GM12872 (cell line): Measurements from ENCODE around the gene CFAP45.

Experiments
- CTCF ChIP-seq: IDR thresholded peaks from 3 replicates; pipeline ENCODE4 v1.5.1; 2011; ENCODE audit warnings: low read depth, mild to moderate bottlenecking, low read length, moderate library complexity; ENCODE audit not compliant: insufficient read depth

CFAP45 gene

GRCh38 chr1:159900086-159900680, at the start of gene CFAP45:
Gene CFAP45, minus strand, starts transcription at chr1:159900165. Its CDS starts 67 bp downstream, at chr1:159900098.
- TF ChIP-seq CTCF, result no peak

- no peak for TF ChIP-seq CTCF
These were observed 49.2 kb upstream of the CFAP45 start for GRCh38 chr1:159949123-159949522.

- no peak for TF ChIP-seq CTCF
These were observed 48.0 kb upstream of the CFAP45 start for GRCh38 chr1:159947942-159948341.

GRCh38 chr1:159946242-159947187, 46.5 kb upstream of the CFAP45 start:
- TF ChIP-seq CTCF, result no peak

GRCh38 chr1:159945483-159946241, 45.7 kb upstream of the CFAP45 start, which contains the start of gene IGSF9:
Gene IGSF9, minus strand, starts transcription at chr1:159945613. Its CDS starts 2,159 bp downstream, at chr1:159943454.
- peak; percentile 33; the same call in 1 of the 3 replicates for TF ChIP-seq CTCF

GRCh38 chr1:159944623-159945455, 44.9 kb upstream of the CFAP45 start:
- no peak for TF ChIP-seq CTCF
